Stomach (tissue), 4 donors: Measurements from ENCODE around the gene DIDO1.

Experiments
- CTCF ChIP-seq, 7 experiments: fragments of 450-650 bp in 4 of 7; fragments of 200-600 bp in 3 of 7; sonication (generic) in 3 of 7; IDR thresholded peaks; one replicate each; pipeline ENCODE4 v1.5.1; 2016 to 2019; ENCODE audit warnings: antibody characterized with exemption in 7 of 7, control low read depth in 2 of 7, mild to moderate bottlenecking in 1 of 7
- EP300 ChIP-seq: sonication (generic); formaldehyde crosslinking; IDR thresholded peaks from one replicate; pipeline ENCODE4 v1.6.1; 2017; ENCODE audit warnings: antibody characterized with exemption
- POLR2A ChIP-seq, 4 donors: fragments of 450-650 bp; IDR thresholded peaks; one replicate each; pipeline ENCODE4 v1.6.1; 2016; ENCODE audit warnings: antibody characterized with exemption in 4 of 4, control low read depth in 2 of 4, mild to moderate bottlenecking in 1 of 4, moderate library complexity in 1 of 4
- POLR2AphosphoS5 ChIP-seq, 3 donors: sonication (generic); formaldehyde crosslinking; IDR thresholded peaks; one replicate each; pipeline ENCODE4 v1.6.1; 2016; ENCODE audit warnings: antibody characterized with exemption in 3 of 3

GRCh38 chr20:62850333-62850974 is 75.9 kb downstream of the DIDO1 start:
- TF ChIP-seq CTCF (IDR thresholded peaks at IDR 0.05) (no peak), POLR2A (IDR thresholded peaks at IDR 0.05) (no peak), POLR2AphosphoS5 (IDR thresholded peaks at IDR 0.05) (no peak), EP300 (no peak)
